OCI-LY3 (cell line): ENCODE measurements around the gene PRL.

Experiments used
- H2AFZ ChIP-seq: fragments of 200-600, 300-600 bp; shearing (Covaris generic); 2 replicates; pipeline ENCODE4 v1.6.0; 2014; ENCODE audit warnings: antibody characterized with exemption, low read depth, low read length
- H3K27ac ChIP-seq: fragments of 200-600, 300-600 bp; sonication (generic); 2 replicates; pipeline ENCODE4 v1.5.1; 2014; ENCODE audit warnings: mild to moderate bottlenecking, low read length, moderate library complexity, mixed read lengths
- H3K27me3 ChIP-seq: fragments of 200-600, 300-600 bp; sonication (generic); 2 replicates; pipeline ENCODE4 v1.6.1; 2014; ENCODE audit warnings: low read depth, low read length, mixed read lengths
- H3K36me3 ChIP-seq: fragments of 200-600, 300-600 bp; sonication (generic); replicated peaks from 2 replicates; pipeline ENCODE3; 2014; ENCODE audit warnings: low read depth, low read length, mixed read lengths
- H3K4me1 ChIP-seq: fragments of 300-600, 200-600 bp; sonication (generic); 2 replicates; pipeline ENCODE4 v1.6.1; 2014; ENCODE audit warnings: low read length, mixed read lengths
- H3K4me2 ChIP-seq: fragments of 200-600, 300-600 bp; sonication (generic); 2 replicates; pipeline ENCODE4 v1.6.1; 2014; ENCODE audit warnings: low read length, mixed read lengths
- H3K4me3 ChIP-seq: fragments of 300-600, 200-600 bp; sonication (generic); 2 replicates; pipeline ENCODE4 v1.5.1; 2014; ENCODE audit warnings: antibody characterized with exemption, mild to moderate bottlenecking, low read length, moderate library complexity
- H3K79me2 ChIP-seq: fragments of 300-600, 200-600 bp; shearing (Covaris generic); 2 replicates; pipeline ENCODE4 v1.6.1; 2014; ENCODE audit warnings: mild to moderate bottlenecking, low read length, mixed read lengths
- H3K9ac ChIP-seq: fragments of 300-600, 200-600 bp; shearing (Covaris generic); 2 replicates; pipeline ENCODE4 v1.6.0; 2014; ENCODE audit warnings: mild to moderate bottlenecking, low read length, moderate library complexity
- H3K9me3 ChIP-seq: fragments of 200-600, 300-600 bp; shearing (Covaris generic); 2 replicates; pipeline ENCODE4 v1.6.1; 2014; ENCODE audit warnings: low read length, mixed read lengths; ENCODE audit not compliant: insufficient read depth
- H4K20me1 ChIP-seq: fragments of 200-600, 300-600 bp; sonication (generic); 2 replicates; pipeline ENCODE4 v1.6.1; 2016; ENCODE audit warnings: low read length, mixed read lengths; ENCODE audit not compliant: insufficient read depth
- EZH2phosphoT487 ChIP-seq: fragments of 200-600 bp; shearing (Covaris generic); IDR thresholded peaks from 2 replicates; pipeline ENCODE4 v1.6.1; 2018; ENCODE audit warnings: antibody characterized with exemption, mixed run types, low read depth
- TF ChIP-seq, protein P1 (sequence below): fragments of 200-600, 300-600 bp; sonication (generic); IDR thresholded peaks from 2 replicates; pipeline ENCODE4 v1.5.1; 2014; ENCODE audit warnings: antibody characterized with exemption, low read length, low read depth

The PRL gene

DNA sequence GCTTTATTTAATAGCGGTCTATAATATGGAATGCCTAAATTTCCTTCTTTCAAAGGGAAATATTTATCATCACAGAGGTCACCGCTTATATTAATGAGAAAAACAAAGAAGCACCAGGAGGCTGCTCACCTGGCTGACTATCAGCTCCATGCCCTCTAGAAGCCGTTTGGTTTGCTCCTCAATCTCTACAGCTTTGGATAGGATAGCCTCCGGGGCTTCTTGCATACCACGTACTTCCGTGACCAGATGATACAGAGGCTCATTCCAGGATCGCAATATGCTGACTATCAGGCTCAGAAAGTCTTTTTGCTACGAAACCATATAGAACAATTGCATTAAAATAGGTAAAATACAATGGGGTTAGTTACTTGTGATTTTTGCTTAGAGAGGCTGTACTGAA is 6.8 kb downstream of the PRL start:
- H3K4me3 ChIP-seq, result no peak overlapping the region
- no peaks in the 10 kb centered on the region for H3K4me1 ChIP-seq
- no peak overlapping the region for H3K9ac ChIP-seq
- no peak for TF ChIP-seq EZH2phosphoT487
- TF ChIP-seq, protein P1, sequence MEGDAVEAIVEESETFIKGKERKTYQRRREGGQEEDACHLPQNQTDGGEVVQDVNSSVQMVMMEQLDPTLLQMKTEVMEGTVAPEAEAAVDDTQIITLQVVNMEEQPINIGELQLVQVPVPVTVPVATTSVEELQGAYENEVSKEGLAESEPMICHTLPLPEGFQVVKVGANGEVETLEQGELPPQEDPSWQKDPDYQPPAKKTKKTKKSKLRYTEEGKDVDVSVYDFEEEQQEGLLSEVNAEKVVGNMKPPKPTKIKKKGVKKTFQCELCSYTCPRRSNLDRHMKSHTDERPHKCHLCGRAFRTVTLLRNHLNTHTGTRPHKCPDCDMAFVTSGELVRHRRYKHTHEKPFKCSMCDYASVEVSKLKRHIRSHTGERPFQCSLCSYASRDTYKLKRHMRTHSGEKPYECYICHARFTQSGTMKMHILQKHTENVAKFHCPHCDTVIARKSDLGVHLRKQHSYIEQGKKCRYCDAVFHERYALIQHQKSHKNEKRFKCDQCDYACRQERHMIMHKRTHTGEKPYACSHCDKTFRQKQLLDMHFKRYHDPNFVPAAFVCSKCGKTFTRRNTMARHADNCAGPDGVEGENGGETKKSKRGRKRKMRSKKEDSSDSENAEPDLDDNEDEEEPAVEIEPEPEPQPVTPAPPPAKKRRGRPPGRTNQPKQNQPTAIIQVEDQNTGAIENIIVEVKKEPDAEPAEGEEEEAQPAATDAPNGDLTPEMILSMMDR, result no peak
- no peaks in the 10 kb centered on the region for H4K20me1 ChIP-seq
- no peak overlapping the region for H3K4me2 ChIP-seq
- H3K27me3 ChIP-seq, result no peaks in the 10 kb centered on the region
- no peak overlapping the region for H2AFZ ChIP-seq
- no peaks in the 10 kb centered on the region for H3K36me3 ChIP-seq
- no peak overlapping the region for H3K27ac ChIP-seq
- no peaks in the 10 kb centered on the region for H3K9me3 ChIP-seq
- no peaks in the 10 kb centered on the region for H3K79me2 ChIP-seq

DNA sequence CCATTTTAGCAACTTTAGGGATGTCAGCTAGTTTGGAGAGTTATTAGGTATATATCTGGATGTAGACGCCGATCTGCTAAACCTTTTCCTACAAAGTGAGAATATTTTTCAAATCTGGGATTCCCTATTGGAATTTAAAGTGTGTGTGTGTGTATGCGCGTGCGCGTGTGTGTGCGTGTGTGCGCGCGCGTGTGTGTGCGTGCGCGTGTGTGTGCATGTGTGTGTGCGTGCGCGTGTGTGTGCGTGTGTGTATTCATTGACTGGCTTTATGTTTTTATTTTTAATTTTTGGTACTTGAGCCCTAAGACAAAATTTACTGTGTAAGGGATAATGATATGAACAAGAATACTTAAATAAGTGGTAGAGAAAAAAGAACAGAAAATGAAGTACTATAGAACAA is 8.1 kb downstream of the PRL start:
- no peaks in the 10 kb centered on the region for H3K36me3 ChIP-seq
- no peaks in the 10 kb centered on the region for H4K20me1 ChIP-seq
- H3K4me1 ChIP-seq, result no peaks in the 10 kb centered on the region
- H3K4me3 ChIP-seq, result no peak overlapping the region
- no peak for TF ChIP-seq EZH2phosphoT487
- TF ChIP-seq, protein P1, result no peak
- no peak overlapping the region for H3K4me2 ChIP-seq
- H3K27me3 ChIP-seq, result no peaks in the 10 kb centered on the region
- no peaks in the 10 kb centered on the region for H3K79me2 ChIP-seq
- no peaks in the 10 kb centered on the region for H3K9me3 ChIP-seq
- no peak overlapping the region for H2AFZ ChIP-seq
- H3K9ac ChIP-seq, result no peak overlapping the region
- H3K27ac ChIP-seq, result no peak overlapping the region

DNA sequence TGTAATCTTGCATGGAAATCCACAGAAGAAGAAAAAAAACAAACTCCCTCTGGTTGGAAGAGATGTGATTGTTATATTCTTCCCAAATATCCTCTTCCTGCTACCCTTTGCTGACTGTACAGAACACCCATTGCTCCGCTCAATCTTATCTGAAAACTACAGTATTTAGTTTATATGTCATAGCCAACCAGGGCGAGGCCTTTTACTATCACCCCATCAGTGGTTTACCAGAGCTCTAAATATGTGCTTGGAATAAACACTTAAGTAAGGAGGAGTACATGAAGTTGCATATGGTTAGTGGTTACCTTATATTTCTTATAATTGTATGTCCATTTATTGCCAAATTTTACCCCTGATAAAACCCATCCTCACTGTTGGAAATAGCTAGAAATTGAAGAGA is 12.2 kb downstream of the PRL start:
- no peaks in the 10 kb centered on the region for H3K27me3 ChIP-seq
- H3K4me1 ChIP-seq, result no peaks in the 10 kb centered on the region
- no peaks in the 10 kb centered on the region for H4K20me1 ChIP-seq
- H2AFZ ChIP-seq, result no peak overlapping the region
- H3K9me3 ChIP-seq, result no peaks in the 10 kb centered on the region
- TF ChIP-seq, protein P1, result no peak
- TF ChIP-seq EZH2phosphoT487, result no peak
- no peak overlapping the region for H3K4me2 ChIP-seq
- no peak overlapping the region for H3K4me3 ChIP-seq
- no peaks in the 10 kb centered on the region for H3K36me3 ChIP-seq
- no peaks in the 10 kb centered on the region for H3K79me2 ChIP-seq
- H3K27ac ChIP-seq, result no peak overlapping the region
- H3K9ac ChIP-seq, result no peak overlapping the region

DNA sequence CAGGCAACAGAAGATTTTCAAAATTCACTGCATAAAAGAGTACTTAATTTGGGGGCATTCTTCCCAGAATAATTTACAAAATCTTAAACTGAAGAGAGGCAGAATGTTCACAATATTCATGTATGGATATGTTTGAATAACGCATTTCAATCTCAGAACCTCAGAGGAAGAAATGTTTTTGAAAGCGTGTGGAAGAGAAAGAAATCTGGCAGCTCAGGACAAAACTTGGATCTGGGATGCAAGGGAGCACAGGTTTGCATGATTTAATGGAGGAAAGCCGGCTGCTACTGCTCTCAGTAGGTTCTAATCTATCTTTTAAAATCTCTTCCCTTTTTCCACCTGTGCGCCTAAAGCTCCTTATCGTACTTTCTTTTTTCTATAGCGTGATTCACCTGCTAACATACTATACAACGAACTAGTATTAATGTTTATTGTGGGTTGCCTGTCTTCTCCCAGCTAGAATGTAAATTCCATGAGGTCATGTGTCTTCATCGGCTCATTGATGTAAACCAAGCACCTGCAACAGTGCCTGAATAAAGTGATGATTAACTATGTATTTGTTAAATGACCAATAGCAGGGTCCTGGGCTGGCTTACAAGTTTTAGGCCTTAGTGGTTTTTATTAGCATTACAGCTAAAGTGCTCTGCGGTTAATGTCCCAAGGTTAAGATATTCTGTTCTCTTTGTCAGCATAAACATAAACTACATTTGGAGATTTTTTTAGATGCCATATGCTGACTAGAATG is 15.3 kb downstream of the PRL start:
- Histone ChIP-seq H3K79me2 (no peaks in the 10 kb centered on the region), H3K27ac (no peak overlapping the region), H3K36me3 (no peaks in the 10 kb centered on the region), H3K4me1 (peaks cover 11% of the 10 kb centered on the region), H3K4me2 (no peak overlapping the region), H4K20me1 (no peaks in the 10 kb centered on the region), H3K9ac (no peak overlapping the region), H3K4me3 (no peak overlapping the region), H3K27me3 (no peaks in the 10 kb centered on the region), H3K9me3 (no peaks in the 10 kb centered on the region), H2AFZ (no peak overlapping the region)
- TF ChIP-seq, protein P1, result no peak
- no peak for TF ChIP-seq EZH2phosphoT487
